GM19035 (cell line): Measurements from ENCODE around the gene SLC35E4.
A peak's percentile ranks its signal among the peaks of the same experiment; 100 is the strongest.
"Not testable (repeated sequence)": the region's sequence is repeated elsewhere in the genome, so short reads cannot be mapped to it uniquely, and the experiment has no call there.

Experiments
- ATAC-seq: cut with Tn5 transposase; IDR thresholded peaks from one replicate; pipeline ENCODE4 v1.9.1; 2021; ENCODE audit not compliant: unreplicated experiment

The SLC35E4 gene, protein sequence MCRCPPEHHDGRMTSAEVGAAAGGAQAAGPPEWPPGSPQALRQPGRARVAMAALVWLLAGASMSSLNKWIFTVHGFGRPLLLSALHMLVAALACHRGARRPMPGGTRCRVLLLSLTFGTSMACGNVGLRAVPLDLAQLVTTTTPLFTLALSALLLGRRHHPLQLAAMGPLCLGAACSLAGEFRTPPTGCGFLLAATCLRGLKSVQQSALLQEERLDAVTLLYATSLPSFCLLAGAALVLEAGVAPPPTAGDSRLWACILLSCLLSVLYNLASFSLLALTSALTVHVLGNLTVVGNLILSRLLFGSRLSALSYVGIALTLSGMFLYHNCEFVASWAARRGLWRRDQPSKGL

DNA sequence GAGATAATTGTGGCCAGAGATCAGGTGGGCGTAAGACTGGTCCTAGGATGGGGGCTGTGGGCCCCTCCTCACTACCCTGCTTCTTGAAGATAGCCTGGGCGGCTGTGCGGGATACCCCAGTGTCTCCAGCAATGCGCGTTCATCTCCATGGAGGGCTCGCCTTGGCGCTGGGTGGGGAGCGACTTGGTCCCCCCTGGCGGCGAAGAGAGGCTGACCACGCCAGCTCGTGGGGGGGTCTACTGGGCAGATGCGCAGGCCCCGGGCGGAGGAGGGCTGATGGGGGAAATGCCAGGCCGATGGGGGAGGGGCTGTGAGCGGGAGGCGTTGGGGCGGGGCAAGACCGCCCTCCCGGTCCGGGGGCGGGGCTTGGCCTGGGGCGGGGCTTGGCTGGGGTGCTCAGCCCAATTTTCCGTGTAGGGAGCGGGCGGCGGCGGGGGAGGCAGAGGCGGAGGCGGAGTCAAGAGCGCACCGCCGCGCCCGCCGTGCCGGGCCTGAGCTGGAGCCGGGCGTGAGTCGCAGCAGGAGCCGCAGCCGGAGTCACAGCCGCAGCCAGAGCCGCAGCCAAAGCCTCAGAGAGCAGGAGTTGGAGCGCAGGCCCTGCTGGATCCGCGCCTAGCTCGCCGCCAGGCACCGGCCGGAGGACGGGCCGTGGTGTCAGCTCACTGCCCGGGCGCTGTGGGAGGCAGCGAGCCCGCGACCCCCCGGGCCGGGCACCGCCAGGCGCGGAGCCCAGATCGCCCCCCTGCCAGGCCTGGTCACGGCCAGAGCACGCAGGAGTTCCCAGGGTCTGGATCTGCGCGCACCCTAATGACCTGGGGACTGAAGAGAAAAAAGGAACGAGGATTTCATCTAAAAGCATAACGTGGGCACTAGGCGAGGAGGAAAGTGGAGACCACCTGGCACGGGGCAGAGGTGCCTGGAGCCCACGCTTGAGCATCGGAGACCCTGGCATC is at the start of gene SLC35E4:
TSS of gene SLC35E4 (plus strand) at position 509 of the 953 bp plus-strand sequence. CDS start 670 bp downstream, outside the sequence.
- ATAC-seq, result peak; percentile 69

DNA sequence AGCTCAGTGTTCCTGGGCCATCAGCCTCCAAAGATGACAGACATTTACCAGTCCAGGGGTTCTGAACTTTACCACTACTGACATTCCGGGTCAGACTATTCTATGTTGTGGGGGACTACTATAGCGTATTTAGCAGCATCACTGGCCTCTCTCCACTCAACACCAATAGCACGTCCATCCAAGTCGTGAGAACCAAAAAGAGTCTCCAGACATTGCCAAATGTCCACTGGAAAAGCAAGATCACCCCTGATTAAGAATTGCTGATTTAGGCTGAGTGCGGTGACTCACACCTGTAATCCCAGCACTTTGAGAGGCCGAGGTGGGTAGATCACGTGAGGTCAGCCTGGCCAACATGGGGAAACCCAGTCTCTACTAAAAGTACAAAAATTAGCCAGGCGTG is 49.2 kb upstream of the SLC35E4 start:
- no peak for ATAC-seq

DNA sequence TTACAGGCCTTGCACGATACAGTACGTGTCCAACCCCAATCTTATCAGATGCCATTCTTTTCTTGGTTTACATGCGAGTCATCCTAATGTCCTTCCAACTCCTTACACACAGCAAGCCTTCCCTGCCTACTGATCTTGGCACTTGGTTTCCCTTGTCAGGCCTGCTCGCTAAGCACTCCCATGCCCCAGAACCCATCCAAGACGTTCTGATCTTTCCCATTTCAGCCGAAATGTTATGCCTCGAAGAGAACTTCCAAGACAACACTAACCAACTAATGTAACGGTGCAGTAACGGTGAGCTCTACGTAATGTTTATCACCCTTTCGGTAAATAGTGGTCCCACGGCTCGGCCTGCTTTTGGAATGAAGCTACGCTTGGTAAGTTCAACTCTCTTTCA is 44.4 kb upstream of the SLC35E4 start:
- ATAC-seq, result no peak

DNA sequence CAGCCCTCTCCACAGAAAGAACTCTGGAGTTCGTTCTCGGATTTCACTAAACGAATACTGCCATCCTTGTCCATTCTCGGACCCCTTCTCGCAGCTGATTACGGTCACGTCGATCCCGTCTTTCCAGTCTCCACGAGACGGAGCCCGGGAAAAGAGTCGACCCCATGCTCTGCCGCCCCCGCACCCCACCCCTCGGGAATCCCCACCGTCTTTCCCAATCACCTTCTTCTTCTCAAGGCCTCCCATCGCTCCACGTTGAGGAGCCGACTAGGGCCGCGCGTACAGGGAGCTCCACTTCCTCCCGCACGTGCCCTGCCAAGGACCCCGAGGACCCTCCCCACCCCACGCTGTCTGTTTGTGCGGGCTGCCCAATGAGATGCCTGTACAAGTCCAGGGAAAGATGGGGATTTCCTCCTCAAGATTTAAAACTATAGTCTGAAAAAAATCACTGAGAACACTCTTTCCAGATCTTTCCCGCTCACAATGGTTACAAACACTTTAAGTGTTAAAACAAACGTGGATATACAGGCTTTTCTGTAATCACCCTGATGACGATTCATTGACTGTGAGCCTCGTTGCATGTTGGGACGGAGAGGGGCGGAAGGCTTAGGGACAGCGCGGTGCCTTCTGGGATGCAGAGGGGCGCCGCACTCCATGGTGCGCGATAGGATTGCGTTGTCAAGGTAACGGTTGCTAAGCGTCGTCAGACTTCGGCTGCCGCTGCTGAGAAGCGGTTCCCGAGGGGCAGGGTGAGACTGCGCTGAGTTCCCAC is 43.8 kb upstream of the SLC35E4 start, which contains the start of gene PES1:
TSS of gene PES1 (minus strand) at position 323 of the 772 bp plus-strand sequence. CDS start at position 246, 77 bp downstream.
- peak; percentile 98 for ATAC-seq

DNA sequence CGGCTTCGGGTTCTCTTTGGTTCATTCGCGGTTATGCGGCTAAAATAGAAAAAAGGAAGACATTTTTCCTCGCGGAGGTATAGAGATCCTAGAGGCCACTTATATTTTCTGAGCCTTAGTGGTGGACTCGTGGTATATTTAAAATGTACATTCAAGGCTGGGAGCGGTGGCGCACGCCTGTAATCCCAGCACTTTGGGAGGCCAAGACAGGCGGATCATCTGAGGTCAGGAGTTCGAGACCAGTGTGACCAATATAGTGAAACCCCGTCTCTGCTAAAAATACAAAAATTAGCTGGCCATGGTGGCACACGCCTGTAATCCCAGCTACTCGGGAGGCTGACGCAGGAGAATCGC is 43.2 kb upstream of the SLC35E4 start:
- ATAC-seq, result not testable (repeated sequence)

DNA sequence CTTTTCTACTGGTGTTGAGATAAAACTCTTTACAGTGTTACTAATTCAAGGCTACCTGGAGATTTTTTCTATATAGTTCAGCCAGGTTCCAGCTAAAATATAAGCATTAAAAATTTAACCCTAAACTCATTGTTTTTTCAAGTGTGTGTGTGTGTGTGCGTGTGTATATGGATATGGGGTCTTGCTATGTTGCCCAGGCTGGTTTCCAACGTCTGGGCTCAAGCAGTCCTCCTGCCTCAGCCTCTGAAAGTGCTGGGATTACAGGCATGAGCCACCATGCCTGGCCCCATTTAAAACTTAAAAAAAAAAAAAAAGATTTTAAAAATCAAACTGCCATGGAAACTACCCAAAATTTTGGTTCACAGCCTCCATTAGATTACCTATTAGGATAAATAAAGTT is 39.4 kb upstream of the SLC35E4 start:
- ATAC-seq, result no peak

DNA sequence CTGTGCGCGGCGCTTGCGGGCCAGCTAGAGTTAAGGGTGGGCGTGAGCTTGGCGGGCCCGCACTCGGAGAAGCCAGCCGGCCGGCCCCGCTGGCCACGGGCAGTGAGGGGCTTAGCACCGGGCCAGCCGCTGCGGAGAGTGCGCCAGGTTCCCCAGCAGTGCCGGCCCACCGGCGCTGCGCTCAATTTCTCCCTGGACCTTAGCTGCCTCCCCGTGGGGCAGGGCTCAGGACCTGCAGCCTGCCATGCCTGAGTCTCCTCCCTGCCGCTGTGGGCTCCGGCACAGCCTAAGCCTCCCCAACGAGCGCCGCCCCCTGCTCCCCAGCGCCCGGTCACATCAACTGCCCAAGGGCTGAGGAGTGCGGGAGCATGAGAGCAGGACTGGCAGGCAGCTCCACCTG is 38.7 kb upstream of the SLC35E4 start:
- no peak for ATAC-seq

DNA sequence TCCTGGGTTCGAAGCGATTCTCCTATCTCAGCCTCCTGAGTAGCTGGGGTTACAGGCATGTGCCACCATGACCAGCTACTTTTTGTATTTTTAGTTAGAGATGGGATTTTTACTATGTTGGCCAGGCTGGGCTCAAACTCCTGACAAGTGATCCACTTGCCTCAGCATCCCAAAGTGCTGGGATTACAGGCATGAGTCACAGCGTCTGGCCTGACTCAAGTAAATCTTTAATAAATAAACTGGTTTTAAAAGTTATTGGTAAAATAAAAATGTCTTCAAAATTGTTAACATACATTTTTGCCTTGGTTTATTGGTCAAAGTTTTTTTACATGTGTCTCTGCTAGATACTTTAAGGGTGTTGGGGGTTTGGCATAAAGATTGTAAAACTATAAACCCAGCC is 36.6 kb upstream of the SLC35E4 start:
- no peak for ATAC-seq

DNA sequence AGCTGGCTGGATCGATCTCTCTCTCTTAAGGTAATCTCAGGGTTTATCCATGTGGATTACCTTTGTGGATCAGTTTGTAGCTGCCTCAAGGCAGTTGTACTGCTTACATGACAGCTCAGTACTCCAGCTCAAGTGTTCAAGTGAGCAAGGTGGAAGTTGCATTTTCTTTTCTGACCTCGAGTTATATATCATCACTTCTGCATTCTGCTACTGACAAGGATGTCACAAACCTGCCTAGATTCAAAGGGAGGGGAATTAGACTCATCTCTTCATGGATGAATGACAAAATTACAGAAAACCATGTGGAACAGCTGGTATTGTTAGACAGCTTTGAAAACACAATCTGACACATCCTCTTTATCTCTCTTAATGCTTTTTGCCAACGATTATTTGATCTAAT is 34.7 kb upstream of the SLC35E4 start:
- ATAC-seq, result no peak

DNA sequence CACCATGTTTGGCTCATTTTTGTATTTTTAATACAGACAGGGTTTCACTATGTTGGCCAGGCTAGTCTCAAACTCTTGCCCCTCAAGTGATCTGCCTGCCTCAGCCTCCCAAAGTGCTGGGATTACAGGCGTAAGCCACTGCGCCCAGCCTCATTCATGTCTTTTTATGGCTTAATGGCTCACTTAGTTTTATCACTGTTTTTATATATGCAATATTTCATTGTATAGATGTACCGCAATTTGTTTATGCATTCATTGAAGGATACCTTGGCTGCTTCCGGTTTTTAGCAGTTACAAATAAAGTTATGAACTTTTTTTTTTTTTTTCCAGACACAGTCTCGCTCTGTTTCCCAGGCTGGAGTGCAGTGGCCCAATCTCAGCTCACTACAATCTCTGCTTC is 34.1 kb upstream of the SLC35E4 start:
- no peak for ATAC-seq

DNA sequence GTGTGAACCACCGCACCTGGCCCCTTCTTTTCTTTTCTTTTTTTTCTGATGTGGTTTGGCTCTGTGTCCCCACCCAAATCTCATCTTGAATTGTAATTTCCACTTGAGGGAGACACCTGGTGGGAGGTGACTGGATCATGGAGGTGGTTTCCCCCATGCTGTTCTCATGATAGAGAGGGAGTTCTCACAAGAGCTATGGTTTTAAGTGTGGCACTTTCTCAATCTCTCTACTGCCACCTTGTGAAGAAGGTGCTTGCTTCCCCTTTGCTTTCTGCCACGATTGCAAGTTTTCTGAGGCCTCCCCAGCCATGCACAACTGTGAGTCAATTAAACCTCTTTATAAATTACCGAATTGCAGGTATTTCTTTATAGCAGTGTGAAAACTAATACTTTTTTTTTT is 33.5 kb upstream of the SLC35E4 start:
- no peak for ATAC-seq

DNA sequence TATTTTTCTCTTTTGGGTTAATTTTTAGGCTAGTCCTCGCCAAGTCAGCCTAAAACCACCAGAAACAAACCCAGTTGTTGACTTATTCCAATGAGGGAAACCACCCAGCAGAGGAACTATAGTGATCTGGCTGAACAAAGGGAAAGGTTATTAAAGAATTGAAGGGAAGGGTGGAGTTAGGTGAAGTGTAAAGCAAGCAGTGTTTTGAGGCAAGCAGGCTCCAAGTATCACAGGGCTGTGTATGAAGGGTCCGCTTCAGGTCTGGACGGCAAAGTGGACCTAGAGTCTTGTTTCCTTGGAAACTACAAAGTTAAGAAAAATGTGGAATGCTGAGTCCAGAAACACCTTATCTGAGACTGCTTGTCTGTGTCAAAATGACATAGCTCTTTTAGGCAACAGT is 31.8 kb upstream of the SLC35E4 start:
- ATAC-seq, result no peak

DNA sequence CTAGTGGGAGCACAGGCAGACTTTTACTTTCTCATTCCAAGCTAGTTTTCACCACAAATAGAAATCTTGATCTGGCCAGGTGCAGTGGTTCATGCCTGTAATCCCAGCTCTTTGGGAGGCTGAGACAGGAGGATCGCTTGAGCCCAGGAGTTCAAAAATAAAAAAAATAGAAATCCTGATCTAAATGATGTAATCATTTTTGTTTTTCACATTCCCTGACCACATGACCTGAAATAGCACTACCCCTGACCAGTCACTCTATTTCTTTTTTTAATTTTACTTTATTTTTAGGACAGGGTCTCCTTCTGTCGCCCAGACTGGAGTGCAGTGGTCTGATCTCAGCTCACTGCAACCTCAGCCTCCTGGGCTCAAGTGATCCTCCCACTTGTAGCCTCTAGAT is 30.9 kb upstream of the SLC35E4 start:
- no peak for ATAC-seq

DNA sequence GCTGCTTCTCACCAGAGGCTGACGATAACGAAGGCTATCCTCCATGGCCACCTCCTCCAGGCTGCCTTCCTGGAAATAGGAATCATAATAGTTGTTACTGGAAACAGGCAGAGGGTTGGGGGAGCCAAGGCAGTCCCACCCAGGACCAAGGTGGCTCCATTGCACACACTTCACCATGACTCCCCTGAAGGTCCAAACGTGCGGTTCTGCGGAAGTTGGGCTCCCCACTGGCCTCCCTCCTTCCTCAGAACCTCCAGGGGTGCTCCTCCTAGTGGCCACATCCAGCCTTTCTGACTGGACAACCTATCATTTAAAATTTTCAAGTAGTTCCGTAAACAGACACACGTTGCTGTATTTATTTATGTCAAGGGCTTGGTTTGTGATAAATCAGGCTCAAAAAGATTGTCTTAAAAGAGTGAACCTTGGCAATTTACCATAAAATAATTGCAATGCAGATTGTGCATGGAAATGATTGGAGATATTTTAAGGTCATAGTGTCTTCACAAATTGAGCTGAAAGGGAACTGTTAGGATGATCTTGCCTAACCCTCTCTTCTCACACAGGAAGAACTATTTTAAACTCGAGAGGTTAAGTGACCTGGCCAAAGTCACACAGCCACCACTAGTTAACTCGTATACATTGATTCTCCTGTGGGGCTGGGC is 30.0 kb upstream of the SLC35E4 start:
- no peak for ATAC-seq

DNA sequence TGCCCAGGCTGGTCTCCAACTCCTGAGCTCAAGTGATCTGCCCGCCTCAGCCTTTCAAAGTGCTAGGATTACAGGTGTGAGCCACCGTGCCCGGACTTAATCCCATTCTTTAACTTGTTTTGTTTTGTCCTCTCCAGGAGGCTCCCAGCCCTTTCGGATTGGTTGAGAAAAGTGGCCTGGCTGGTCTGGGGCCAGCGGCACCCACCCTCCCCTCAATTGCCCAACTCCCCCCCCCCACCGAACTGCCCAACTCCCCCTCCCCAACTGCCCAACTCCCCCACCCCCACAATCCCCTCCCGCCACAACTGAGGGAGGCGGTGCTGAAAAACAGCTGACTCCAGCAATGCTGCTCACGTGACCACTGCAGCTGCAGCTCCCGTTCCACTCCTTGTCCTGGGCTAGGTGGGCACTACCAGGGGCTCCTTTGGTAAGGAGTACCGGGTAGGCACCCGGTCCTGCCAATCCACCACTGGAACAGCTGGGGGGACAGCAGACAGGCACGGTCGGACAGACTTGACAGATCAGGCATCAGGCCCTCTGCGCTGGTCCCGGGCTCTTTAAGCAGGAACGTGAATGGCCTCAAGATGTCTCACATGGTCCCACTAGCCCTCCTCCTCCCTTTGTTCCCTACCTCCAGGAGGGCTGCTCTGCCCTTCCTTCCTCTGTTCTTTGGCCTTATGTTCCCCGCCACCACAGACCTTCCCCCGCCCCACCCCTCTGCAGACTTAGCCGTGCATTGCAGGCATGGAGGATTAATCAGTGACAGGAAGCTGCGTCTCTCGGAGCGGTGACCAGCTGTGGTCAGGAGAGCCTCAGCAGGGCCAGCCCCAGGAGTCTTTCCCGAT is 28.9 kb upstream of the SLC35E4 start, which contains the start of gene TCN2:
TSS of gene TCN2 (plus strand) at position 720 of the 845 bp plus-strand sequence. CDS start 158 bp downstream, outside the sequence.
- ATAC-seq, result no peak

DNA sequence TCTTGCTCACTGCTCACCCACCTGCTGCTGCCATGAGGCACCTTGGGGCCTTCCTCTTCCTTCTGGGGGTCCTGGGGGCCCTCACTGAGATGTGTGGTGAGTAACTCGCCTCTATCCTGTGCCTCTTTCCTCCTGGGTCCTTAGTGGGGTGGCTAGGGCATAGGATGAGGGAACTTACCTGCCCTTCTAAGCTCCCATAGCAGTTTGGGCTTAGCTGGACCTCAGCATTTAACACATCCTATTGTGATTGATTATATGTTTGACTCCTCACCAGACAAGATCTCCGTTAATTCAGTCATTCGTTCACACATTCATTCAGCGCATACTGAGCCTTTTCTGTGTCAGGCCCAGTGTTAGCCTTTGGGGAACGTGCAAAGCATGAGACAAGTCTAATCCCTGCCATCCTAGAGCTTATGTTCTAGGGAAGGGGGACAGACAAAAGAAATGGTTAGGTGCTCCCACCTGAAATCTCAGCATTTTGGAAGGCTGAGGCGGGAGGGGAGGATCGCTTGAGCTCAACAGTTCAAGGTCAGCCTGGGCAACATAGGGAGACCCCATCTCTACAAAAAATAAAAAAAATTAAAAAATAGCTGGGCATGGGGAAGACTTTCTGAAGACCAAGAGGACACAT is 28.2 kb upstream of the SLC35E4 start:
- no peak for ATAC-seq

DNA sequence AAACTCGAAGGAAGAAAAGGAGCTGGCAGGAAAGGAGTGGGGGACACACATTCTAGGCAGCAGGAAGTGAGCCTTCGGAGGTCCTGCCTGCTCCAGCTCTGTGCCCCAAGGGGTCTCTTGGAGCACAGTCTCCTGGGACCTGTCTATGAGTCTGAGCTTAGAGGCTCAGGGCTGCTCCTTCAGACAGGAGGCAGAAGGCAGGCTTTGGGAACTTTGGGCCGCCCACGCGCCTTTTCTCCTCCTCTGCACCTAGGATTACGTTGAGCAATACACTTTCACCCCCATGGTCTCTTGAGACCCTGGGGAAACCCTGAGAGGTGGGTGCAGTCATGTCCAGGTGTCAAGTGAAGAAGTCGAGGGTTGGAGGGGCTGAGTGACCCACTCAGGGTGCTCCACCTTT is 27.6 kb upstream of the SLC35E4 start:
- ATAC-seq, result no peak

DNA sequence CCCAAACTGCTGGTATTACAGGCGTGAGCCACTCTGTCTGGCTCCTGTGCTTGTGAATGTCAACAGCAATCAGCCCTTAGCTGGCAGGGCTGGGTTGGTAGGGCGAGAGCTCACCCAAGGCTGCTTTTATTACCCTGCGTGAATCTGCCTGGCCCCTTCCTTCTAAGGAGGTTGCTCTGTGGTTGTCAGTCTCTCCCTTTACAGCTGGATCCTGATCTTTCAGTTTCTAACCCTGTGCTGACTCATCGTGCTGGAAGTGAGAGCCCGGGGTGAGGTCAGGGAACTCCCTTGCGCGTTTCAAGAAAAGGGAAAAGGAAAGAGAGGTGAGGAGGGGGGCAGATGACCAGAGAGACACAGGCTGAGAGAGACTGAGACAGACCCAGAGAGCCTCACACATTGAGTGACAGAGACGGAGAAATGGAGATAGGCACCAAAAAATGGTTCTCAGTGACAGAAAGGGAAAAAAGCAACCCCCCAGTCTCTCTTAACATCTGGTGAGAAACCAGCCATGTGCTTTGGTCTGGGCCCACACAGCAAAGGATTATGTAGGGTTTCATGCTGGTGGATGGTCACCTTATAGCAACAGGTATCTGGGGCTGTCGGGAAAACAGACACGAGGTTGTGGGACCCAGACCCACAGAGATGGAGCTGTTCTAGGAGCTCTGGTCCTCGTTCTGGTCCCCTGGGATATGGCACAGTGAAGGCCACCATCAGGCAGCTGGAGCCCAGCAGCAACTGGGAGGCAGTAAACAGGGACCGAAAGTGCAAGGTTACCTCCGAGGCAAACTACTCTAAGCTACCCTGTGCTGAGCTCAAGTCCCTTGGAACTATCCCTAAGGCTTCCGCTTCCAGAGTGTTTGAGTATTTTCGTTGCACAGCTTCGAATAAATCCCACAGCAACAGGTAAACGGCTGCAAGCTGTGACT is 26.1 kb upstream of the SLC35E4 start:
- no peak for ATAC-seq
